ENCODE data around the gene GMEB2.
A peak's percentile ranks its signal among the peaks of the same experiment; 100 is the strongest.

Gene GMEB2

DNA sequence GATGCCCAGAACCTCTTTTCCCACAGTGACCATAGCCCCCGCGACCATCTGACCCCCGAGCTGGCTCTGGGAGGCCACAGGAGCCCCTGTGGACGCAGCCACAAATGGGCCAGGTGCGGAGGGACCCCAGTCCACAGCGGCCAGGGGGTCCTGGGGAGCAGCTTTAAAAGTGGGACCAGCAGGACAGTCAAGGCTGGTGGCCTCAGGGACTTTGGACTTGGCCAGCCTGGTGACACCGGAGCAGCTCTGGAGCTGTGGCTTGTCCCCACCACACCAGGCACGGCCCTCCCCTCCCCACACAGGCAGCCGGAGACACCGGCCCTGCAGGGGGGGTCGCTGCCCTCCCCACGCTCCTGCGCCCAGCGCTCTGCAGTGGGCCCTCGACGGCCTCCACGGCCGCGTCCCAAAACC is 69.4 kb downstream of the GMEB2 start:
- no peak for DNase-seq
- intact Hi-C loops (cut with DNase I), result no loop called here

DNA sequence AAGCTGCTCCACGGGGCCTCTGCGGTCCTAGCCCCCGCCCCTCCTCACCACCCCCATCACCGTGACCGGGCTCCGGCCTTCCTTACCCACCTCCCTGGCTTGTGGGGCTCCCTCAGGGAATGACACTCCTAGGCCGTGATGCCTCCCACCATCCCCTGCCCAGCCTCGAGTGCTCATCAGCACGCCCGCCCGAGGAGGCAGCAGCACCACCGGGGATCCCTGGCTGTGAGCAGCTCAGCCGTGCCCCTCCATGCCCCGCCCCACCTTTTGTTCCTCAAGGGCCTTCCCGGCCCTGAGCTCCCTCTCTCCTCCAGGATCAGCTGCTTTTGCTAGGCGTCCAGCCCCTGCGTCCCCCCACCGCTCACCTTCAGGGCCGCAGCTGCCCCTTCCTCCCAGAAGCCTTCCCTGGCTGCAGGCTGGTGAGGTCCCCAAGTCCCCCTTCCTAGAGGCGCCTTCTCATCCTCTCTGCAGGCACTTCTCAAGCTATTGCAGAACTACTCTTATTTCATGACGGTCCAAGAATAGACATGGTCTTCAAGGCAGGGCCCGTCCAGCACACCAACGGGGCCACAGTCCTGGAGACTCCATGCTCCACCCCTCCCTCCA is 69.9 kb downstream of the GMEB2 start:
- intact Hi-C loops (cut with DNase I), result no loop called here

DNA sequence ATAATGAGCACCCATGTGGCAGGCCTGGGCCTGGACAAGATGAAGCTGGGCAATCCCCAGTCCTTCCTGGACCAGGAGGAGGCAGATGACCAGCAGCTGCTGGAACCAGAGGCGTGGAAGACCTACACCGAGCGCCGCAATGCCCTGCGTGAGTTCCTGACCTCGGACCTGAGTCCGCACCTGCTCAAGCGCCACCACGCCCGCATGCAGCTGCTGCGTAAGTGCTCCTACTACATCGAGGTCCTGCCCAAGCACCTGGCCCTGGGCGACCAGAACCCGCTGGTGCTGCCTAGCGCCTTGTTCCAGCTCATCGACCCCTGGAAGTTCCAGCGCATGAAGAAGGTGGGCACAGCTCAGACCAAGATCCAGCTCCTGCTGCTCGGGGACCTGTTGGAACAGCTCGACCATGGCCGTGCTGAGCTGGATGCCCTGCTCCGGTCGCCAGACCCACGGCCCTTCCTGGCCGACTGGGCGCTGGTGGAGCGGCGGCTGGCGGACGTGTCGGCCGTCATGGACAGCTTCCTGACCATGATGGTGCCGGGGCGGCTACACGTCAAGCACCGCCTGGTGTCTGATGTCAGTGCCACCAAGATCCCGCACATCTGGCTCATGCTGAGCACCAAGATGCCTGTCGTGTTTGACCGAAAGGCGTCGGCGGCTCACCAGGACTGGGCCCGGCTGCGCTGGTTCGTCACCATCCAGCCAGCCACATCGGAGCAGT is 71.1 kb downstream of the GMEB2 start:
- no peak for DNase-seq
- intact Hi-C loops (cut with DNase I), result no loop called here

More for the DNA sequence above, 69.9 kb downstream of the GMEB2 start:
- DNase-seq, result no peak

DNA sequence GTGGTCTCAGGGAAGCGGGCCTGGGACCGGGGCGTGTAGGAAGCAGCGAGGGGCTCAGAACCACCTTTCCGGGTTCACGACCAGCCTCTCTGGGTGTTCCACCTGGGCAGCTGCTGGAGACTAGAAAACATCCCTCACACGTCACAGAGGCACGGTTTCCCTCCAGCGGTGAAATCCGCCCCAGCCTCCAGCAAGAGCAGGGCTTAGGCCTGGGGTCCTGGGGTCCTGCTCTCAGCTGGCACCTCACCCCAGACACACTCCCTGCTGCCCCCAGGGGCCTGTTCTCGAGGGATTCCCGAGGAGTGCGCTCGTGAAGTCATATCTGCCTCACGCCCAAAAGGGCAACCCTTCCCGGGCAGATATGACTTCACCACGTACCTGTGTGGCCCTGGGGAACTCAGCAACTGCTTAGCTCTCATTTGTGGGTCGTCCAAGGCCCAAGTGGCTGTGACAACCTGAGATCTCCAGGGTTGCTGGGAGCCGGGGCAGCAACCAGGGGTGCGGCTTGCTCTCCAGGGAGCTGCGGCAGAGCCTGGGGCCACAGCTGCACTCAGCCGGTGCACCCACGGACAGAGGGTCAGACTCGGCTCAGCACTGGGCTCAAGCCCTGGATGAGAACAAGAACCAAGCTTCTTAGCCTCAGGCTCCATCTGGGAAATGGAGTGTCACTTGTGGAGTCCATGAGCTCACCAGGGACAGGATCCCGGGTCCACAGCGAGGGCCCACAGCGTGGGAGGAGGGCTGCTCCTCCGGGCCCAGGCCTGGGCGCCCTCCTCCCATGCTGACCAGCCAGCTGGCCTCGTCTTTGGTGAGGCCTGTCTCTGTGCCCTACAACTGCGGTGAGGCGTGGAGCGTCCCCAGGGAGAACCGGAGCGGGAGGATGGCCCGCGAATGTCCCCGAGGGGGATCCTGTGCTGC is 72.3 kb downstream of the GMEB2 start:
- no peak for DNase-seq
- intact Hi-C loops (cut with DNase I), result no loop called here

DNA sequence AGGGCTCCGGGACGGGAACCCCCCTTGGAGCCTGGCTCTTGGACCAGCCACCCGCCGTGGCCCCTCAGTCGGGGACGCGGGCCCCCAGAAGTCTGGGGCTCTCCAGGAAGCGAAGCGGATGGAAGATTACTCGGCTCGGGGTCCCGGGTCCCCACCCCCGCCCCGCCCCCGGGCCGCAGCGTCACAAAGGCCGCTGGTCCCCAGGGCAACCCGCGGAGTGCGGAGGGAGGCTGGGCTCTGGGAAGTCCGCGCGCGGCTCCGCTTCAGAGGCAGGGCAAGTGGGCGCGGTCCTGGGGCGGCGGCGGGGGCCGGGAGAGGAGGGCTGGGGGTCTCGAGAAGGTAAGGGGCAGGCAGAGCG is 73.0 kb downstream of the GMEB2 start, which contains the start of gene FNDC11:
TSS of gene FNDC11 (plus strand) at position 227 of the 358 bp plus-strand sequence. CDS start 1,505 bp downstream, outside the sequence.
- DNase-seq, result no peak
- intact Hi-C loops (cut with DNase I), result no loop called here

DNA sequence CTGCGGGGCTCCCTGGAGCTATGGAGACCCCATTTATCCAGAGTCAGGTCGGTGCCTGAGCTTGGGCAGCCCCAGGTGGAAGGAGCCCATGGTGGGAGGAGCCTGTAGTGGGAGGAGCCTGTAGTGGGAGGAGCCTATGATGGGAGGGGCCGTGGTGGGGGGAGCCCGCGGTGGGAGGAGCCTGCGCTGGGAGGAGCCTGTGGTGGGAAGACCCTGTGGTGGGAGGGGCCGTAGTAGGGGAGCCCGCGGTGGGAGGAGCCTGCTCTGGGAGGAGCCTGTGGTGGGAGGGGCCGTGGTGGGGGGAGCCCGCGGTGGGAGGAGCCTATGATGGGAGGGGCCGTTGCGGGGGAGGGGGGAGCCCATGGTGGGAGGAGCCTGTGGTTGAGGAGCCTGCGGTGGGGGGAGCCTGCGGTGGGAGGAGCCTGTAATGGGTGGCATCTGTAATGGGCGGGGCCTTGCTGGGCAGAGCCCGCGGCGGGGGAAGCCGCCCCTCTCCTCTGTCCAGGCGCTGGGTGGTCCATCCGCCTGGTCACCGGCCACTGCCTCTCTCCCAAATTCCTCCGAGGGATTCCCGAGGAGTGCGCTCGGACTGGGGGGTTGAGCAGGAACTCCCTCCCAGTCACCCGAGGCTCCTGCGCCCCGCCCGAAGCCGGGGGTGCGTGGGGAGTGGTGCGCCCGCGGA is 73.5 kb downstream of the GMEB2 start:
- peak in 11 of 42 donors; percentile 14 to 48 (median 30) for DNase-seq
- intact Hi-C loops (cut with DNase I), result no loop called here

DNA sequence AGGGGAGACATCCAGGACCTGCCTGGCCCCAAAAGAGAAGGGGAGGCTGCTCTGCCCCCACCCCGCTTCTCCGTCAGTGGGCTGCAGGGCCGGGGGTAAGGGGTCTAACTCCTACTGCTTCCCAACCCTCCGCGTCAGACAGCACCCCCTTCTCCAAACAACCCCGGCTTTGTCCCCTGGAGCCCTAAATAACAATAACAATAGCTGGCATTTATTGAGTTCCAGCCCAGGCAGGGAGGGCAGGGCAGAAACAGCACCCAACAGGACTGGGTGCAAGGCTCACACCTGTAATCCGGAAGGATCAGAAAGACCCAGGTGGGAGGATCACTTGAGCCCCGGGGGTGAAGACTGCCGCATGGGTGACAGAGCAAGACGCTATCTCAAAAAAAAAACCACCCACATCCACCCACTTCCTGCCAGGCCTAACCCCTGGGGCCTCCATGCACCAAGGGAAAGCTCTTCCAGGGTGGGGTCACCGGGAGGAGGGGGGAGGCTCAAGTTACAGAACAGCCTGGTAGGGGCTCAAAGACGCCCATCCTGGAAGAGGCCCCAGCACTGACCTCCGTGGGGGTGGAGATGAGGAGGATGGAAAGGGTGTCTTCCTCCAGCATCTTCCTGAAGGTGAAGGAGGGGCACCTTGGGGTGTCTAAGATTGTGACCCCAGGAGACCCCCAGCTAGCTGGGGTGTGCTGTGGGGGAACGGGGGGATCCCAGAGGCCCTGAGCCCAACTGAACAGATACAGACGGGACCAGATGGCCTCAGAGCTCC is 74.2 kb downstream of the GMEB2 start:
- intact Hi-C loops (cut with DNase I), result no loop called here
- no peak for DNase-seq

DNA sequence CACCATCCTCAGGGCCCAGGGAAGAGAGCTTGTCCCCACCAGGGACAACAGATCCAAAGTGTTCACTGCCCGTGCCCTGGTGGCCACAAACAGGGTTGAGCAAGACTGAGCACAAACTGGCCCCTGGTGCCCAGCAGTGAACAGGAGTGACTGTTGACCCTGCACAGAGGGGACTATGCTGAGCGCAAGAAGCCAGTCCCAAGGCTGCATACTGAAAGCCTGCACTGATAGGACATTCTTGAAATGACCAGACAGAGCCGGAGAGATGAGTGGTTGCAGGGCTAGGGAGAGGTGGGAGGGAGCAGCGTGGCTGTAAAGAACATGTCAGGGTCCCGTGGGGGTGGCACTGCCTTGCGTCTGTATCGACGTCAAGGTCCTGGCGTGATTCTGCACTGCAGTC is 75.8 kb downstream of the GMEB2 start:
- intact Hi-C loops (cut with DNase I), result no loop called here

DNA sequence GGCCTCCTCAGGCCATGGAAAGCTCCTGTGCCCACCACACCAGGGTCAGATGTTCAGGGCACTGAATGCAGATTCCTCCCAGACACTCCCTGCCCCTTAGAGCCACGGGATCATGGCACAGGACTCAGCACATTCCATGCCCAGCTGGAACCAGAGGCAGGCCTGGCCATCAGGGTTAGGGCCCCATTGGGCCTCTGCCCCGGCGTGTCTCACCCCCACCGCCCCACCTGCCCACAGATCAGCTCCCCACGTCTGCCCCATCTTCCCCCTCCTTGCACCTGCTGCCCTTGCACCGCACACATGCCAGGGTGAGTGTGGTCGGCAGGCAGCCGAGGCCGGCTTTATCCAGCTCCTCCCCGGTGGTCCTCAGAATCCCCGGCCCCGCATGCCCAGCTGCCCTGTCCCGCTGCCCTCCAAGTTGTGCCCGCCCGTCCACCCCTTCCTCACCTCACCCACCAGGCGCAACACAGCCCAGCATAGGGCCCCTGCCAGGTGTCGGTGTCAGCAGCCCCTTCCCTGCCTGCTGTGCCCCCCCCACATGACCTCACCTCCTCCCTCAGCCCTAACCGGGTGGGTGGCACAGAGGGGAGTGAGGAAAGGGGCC is 77.1 kb downstream of the GMEB2 start:
- DNase-seq, result no peak
- intact Hi-C loops (cut with DNase I), result no loop called here

More for the DNA sequence above, 75.8 kb downstream of the GMEB2 start:
- no peak for DNase-seq

DNA sequence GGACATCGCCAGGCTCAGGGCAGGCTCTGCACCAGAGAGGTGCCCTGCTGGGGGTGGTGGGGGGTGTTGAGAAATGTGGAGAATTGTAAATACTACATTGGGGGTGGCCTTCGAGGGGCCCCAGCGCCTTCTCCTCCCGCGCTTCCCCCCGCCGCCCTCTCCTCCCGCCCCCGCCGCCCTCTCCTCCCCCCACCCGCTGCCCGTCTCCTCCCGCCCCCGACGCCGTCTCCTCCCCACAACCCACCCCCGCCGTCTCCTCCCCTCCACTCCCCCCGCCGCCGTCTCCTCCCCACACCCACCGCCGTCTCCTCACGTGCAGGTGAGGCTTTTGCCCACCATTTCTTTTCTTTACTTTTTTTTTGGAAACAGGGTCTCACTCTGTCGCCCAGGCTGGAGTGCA is 77.9 kb downstream of the GMEB2 start:
- no peak for DNase-seq
- intact Hi-C loops (cut with DNase I), result no loop called here

DNA sequence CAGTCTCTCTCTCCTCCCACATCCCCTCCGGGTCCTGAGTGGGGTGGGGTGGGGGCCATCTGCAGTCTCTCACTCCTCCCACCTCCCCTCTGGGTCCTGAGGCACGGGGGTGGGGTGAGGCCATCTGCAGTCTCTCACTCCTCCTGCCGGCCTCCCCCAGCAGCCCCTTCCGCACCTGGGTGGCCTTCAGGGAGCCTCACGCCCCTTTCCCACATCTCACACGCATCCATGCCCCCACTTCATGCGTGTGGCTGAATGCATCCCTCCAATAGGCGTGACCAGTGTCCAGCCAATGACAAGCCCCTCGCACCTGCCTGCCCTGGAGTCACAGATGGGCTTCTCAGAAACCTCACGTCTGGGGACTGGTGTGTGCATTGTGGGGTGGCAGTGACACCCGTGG is 78.4 kb downstream of the GMEB2 start:
- DNase-seq, result no peak
- intact Hi-C loops (cut with DNase I), result no loop called here

DNA sequence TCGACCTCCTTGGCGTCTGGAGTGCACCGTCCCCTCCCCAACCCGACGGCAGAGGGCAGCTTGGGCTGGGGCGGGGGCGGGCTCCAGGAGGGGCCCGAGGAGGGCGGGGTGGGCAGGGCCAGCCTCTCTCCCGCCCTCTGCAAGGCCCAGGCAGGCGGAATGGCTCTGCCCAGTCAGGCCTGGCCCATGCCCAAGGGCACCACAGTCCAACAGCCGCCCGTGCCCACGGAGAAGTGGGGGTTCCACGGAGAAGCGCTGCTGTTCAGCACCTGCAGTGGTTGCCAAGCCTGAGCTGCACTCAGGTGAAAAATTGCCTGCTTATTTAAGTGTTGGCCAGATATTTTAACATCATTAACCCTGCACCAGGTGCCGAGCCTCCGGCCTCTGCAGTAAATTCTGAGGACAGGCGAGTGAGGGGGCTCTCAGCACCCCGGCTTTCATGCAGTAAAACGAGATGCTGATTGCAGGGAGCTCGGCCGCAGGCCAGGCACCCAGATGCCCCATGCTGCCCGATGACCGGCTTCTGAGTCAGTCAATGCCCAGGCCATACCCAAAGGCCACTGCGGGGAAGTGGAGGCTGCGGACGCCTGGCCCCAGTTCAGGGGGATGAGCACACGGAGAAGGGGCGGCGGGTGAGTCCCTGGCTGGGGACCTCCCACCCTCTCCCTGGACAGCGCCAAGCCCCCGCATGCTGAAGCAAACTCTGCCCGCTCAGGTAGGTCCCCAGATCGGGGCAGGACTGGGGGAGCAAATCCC is 79.0 kb downstream of the GMEB2 start, which contains the start of gene SRMS:
TSS of gene SRMS (minus strand) at position 25 of the 756 bp plus-strand sequence. CDS start 286 bp downstream, outside the sequence.
- intact Hi-C loops (cut with DNase I), result no loop called here
- DNase-seq, result no peak

DNA sequence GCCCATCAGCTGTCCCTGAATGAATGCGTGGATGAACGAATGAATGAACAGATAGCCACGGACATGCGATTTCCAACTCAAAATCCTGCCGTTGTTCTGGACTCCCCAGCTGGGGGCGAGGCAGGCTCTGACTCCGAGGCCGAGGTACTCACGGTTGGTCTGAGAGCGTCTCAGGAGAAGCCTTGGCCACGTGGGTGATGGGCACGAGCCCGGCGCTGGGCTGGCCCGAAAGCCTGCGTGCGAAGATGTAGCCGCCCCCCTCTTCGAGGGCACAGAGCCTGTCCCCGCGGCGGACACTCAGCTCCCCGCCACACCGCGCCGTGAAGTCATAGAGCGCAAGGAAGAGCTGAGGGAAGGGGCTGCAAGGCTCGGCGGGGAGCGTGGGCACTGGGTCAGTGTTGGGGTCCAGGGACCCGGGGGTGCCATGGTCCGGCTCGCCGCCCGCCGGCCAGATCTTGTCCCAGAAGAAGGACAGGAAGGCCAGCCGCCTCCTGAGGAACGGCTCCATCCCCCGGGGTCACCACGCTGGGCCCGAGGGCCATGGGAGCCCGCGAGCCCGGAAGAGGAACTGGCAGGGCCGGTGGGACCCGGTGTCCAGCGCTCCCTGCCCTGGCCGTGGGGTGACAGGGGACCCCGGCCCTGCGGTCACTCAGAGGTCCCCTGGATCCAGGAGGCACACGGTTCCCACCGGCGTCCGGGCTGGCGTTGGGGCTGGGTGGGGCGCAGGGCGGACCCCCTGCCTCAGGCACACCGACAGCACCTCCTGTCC is 79.8 kb downstream of the GMEB2 start:
- intact Hi-C loops (cut with DNase I), result no loop called here
- no peak for DNase-seq

DNA sequence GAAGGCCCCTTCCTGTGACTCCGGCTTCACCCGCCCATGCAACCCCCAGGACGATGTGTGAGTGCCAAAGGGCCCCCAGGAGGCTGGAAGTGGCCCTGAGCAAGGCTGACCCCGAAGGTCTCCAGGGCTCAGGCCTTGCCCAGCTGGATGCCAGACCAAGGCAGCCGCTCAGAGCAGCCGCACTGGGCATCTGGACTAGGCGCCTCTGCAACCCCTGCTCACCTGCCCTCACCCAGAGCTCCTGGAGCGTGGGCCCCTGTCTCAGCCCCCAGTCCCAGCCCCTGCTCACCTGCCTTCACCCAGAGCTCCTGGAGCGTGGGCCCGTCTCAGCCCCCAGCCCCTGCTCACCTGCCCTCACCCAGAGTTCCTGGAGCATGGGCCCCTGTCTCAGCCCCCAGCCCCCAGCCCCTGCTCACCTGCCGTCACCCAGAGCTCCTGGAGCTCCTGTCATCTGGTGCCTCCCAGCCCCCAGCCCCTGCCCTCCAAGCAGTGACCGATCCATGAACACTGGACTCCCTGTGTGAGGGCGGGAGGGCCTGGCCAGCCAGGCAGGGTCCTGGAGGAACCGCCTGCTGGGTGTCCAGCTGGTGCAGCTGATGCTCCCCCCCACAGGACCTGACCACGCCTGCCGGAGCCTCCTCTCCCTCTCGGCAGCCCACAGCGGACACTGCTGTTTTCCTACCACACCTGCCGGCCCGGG is 80.5 kb downstream of the GMEB2 start:
- DNase-seq, result no peak
- intact Hi-C loops (cut with DNase I), result no loop called here

DNA sequence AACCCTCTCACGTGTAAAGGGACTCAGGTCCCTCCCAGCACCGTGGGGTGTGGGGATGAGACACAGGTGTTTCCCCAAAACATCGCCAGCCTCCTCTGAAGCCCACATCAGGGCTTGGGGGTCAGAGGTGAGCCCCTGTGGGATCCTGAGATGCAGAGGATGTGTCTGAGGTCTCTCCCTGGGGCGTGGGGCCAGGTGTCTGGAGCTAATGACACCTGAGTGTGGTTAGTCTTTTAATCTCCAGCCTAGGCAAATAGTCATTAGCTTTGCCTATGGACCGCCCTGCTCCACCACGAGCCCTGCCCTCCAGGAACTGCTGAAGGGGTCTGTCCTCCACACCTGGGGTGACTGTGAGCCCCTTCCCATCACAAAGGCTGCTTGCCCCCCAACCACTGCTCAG is 81.1 kb downstream of the GMEB2 start:
- intact Hi-C loops (cut with DNase I), result no loop called here

DNA sequence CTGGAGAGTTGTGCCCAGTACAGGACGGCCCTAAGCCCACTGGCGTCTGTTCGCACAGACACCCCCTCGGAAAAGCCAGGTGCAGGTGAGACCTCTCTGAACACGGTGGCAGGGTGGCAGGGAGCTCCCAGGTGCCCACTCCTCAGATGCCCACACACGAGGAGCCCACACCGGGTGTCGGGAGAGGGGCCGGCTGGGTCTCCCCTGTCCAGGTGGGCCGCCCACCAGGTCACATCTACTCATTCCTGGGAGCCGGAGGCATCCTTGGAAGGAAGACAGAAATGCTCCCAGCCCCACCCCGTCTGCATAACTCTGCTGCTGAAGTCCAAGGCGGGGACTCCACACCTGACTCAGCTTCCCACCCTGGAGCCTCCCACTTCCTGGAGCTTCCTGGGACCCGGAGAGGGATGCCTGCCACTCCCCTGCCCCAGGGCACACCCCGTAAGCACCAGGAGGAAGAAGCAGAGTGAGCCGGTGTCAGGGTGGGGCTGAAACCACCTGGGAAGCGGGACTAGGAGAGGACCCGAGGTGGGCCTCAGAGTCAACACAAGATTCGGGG is 81.9 kb downstream of the GMEB2 start:
- peak in 1 of 42 donors; percentile 19 for DNase-seq
- intact Hi-C loops (cut with DNase I), result loop anchor here (5.0 kb wide), 1 partner anchor 427 kb away; no protein-coding TSS in a partner anchor

More for the DNA sequence above, 81.1 kb downstream of the GMEB2 start:
- no peak for DNase-seq

Measured in head of caudate nucleus (tissue), 42 donors.